Esophagus muscularis mucosa (tissue), 4 donors: ENCODE results near the gene CCDC112.

ENCODE experiments used
- EP300 ChIP-seq: sonication (generic); formaldehyde crosslinking; IDR thresholded peaks from one replicate; pipeline ENCODE4 v1.6.1; 2017; ENCODE audit warnings: antibody characterized with exemption
- POLR2A ChIP-seq: fragments of 450-650 bp; IDR thresholded peaks from one replicate; pipeline ENCODE4 v1.6.1; 2017; ENCODE audit warnings: antibody characterized with exemption, moderate library complexity, mild to moderate bottlenecking, low read depth
- TF ChIP-seq, protein P1 (sequence below), 3 experiments: fragments of 200-600 bp in 2 of 3; fragments of 450-650 bp in 1 of 3; sonication (generic) in 2 of 3; IDR thresholded peaks; one replicate each; pipeline ENCODE4 v1.5.1; 2017 to 2019; ENCODE audit warnings: antibody characterized with exemption in 3 of 3, mild to moderate bottlenecking in 2 of 3, moderate library complexity in 1 of 3

DNA sequence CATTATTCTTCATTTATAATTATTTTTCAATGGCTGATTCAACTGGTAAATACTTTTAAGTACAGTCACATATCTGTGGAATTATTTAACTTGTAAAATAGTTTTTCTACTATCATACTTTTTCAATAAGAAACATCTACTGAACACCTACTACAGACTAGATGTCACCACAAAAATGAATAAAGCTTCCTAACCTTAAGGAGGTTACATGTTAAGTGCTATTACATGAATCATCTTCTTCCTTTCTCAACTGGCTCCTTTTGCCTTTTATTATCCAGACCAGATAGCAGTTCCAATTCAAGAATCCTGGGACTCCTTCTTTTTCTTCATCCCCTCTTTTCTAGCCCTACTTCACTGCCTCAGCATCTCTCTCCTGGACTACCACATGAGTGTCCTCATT lies 38.5 kb downstream of the CCDC112 start:
- TF ChIP-seq, protein P1, sequence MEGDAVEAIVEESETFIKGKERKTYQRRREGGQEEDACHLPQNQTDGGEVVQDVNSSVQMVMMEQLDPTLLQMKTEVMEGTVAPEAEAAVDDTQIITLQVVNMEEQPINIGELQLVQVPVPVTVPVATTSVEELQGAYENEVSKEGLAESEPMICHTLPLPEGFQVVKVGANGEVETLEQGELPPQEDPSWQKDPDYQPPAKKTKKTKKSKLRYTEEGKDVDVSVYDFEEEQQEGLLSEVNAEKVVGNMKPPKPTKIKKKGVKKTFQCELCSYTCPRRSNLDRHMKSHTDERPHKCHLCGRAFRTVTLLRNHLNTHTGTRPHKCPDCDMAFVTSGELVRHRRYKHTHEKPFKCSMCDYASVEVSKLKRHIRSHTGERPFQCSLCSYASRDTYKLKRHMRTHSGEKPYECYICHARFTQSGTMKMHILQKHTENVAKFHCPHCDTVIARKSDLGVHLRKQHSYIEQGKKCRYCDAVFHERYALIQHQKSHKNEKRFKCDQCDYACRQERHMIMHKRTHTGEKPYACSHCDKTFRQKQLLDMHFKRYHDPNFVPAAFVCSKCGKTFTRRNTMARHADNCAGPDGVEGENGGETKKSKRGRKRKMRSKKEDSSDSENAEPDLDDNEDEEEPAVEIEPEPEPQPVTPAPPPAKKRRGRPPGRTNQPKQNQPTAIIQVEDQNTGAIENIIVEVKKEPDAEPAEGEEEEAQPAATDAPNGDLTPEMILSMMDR (IDR thresholded peaks at IDR 0.05) = no peak
- TF ChIP-seq POLR2A (no peak), EP300 (no peak)
